HFF-Myc (cell line): Measurements from ENCODE around the gene LIX1L.

Experiments
- DNase-seq: peaks from one replicate; pipeline ENCODE4 v3.0.0-alpha.2; 2011; ENCODE audit warnings: low read depth; ENCODE audit errors: extremely low read depth
- H3K4me3 ChIP-seq: replicated peaks from 2 replicates; pipeline ENCODE4 v1.5.1; 2011; ENCODE audit warnings: low read depth, mild to moderate bottlenecking, control low read depth, low read length
- CTCF ChIP-seq: IDR thresholded peaks from 2 replicates; pipeline ENCODE4 v1.5.1; 2012; ENCODE audit warnings: mild to moderate bottlenecking, low read depth, low read length, control low read depth; ENCODE audit errors: missing control alignments

The LIX1L gene

GRCh38 chr1:145957443-145958319 is at the start of gene LIX1L:
LIX1L (minus strand) TSS chr1:145958017; CDS start chr1:145957927, 90 bp downstream.
- DNase-seq, result peak; percentile 92
- TF ChIP-seq CTCF, result no peak
- H3K4me3 ChIP-seq, result peak within 1 kb of the TSS; percentile 56

GRCh38 chr1:146001709-146002108 is 43.9 kb upstream of the LIX1L start:
- DNase-seq, result no peak
- no peak overlapping the region for H3K4me3 ChIP-seq
- no peak for TF ChIP-seq CTCF

- DNase-seq, result no peak
- no peak overlapping the region for H3K4me3 ChIP-seq
- TF ChIP-seq CTCF, result no peak
Measured at GRCh38 chr1:145999321-146000024, 41.7 kb upstream of the LIX1L start.

GRCh38 chr1:145997718-145998023 is 39.9 kb upstream of the LIX1L start:
- no peak for TF ChIP-seq CTCF
- DNase-seq, result no peak
- H3K4me3 ChIP-seq, result no peak overlapping the region

- H3K4me3 ChIP-seq, result peak overlapping the region; percentile 93
- no peak for TF ChIP-seq CTCF
- no peak for DNase-seq
Measured at GRCh38 chr1:145997016-145997717, 39.4 kb upstream of the LIX1L start.

- no peak for TF ChIP-seq CTCF
- H3K4me3 ChIP-seq, result peak within 1 kb of the TSS; percentile 93
- peak; percentile 95 for DNase-seq
Measured at GRCh38 chr1:145996433-145997015, 38.7 kb upstream of the LIX1L start, which contains the start of gene TXNIP. TXNIP (minus strand) TSS chr1:145996579; CDS start chr1:145996266, 313 bp downstream.
